Measurements from ENCODE around the gene PLK2. TPM values are rescaled to one million over a fixed set of nuclear protein-coding genes. Genes with fewer than 3 reads are reported as not detected.

The PLK2 gene
- total and polyA plus RNA-seq, 2 of the 8 experiments (the other 6 are each of a cell fraction or from before 2014, with no cell fraction given) = 5.8 to 20.6 TPM

- TF ChIP-seq CTCF (IDR thresholded peaks at IDR 0.05; ENCODE audit: control extremely low read depth in 1 of 3, insufficient read depth in 1 of 3, low read depth in 1 of 3, low read length in 3 of 3) = no peak
- no peak for TF ChIP-seq SUZ12 (IDR thresholded peaks at IDR 0.05; ENCODE audit: low read length)
- no peak for TF ChIP-seq SP1 (IDR thresholded peaks at IDR 0.05; ENCODE audit: low read depth, low read length)
Observed at GRCh38 chr5:58491216-58491892, 31.5 kb upstream of the PLK2 start, which contains the start of gene GAPT (continued).
